GM19452 (cell line): ENCODE data around the gene ZNF385D.

Source experiments
- ATAC-seq: cut with Tn5 transposase; IDR thresholded peaks from one replicate; pipeline ENCODE4 v1.9.1; 2021; ENCODE audit not compliant: unreplicated experiment

ZNF385D gene

DNA sequence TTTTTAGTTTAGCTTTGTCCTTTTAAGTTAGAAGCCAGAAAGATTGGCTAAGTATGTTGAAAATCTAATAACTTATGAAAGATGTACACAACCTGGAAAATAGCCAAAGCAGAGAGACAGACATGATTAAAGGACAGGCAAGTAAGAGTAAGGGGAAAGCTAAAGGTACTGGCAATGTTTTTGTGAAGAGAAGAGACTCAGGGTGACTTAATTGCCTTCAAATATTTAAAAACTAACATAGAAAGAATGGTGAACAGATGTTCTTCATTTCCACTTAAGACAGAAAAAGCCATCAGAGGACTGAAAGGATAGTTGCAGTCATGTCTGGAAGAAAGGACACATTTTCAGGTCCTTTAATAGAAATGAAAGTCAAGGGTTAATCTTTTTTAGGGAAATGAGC, 68.8 kb downstream of the ZNF385D start:
- no peak for ATAC-seq

DNA sequence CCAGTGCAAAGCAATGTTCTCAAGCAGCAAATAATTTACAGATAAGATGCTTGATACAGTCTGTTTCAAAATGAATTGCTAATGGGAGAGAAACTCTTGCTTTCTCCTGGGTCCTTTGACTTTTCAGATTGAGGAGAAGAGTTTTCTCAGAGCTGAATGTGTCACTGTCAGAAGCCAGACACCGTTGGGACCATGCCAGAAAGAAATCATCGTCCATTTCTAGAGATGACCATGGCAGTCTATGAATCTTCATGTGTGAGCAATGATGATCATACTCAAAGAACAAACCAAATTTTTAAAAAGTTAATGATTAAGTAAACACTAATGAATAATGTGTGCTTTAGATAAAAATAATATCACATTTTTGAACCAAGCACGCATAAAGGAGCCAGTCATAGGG, 77.6 kb downstream of the ZNF385D start:
- no peak for ATAC-seq

DNA sequence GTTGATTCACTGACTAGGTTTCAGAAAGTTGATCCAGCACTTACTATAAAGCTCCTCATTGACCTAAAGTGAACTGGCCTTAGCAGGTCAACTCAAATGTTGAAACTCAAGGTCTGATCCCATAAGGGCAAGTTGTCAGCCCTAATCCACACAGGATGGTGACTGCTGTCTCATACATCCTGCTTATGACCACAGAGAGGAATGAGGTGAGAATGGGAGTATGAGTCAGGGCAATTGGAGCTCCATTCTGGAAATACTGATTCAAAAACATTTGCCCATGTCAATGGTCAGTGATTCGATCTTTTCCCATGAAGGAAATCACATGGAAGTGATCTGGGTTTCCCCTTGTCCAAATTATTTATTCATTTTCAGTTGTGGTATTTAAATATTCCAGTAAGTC, 78.7 kb downstream of the ZNF385D start:
- ATAC-seq: no peak

DNA sequence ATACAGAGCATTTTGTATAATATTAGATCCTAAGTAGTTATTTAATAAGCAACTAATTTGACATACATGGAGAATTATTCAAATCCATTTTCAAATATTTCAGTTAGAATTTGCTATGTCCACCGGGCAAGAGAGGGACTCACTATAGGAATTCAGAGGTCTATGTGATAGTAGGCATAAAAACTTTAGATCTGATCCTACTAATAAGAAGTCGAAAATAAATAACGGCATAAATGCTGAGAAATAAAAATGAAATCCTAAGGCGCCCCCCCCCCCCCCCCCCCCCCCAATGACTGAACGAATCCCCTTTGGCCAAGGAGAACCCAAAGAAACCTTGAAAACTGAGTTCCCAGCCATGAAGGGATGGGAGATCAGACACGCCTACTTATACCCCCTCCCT, 80.6 kb downstream of the ZNF385D start:
- no peak for ATAC-seq

DNA sequence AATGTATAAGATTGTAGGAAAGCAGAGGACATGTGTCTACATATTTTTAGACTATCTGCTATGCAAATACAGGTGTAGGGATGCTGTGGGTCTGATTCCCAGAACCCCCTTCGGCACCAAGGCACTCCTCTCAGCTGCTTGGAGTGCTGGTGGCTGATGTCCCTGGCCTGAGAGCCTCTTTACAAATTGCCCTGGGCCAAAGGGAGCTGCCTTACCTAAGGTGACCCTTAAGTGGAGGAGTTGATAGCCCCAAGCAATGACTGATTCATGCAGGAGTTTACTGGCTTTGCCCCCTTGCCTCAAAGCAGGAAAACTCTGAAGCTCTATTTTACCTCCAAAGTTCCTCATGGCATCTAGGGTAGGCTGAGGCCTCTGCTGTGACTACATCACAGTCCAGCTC, 83.0 kb downstream of the ZNF385D start:
- no peak for ATAC-seq

DNA sequence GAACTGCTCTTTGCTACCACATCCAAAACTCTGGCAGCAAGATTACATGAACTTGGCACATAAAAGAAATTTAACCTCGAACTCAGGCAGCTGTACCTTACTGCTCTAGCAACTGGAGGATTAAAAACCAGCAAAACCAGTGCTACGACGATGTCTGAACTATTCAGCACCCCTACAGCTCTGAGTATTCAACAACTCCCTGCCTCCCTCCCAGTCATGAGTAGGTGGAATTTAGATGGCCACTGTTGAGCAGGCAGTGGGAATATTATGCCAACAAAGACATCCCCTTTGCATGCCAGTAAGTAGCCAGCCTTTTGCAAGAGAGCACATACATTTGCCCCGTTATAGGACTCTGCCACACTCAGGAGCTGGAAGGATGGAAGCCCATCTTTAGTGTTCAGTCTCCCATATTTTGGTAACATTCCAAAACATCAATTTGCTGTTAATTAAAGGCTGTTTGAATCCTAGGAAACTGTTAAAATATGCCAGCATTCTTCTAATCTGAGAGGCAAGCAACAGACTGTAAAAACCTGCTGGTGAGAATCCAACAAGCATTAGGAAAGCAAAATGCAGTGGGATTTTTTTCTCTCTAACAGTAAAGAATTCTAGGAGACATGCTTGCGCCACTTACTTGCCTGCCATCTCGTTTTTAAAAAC, 85.4 kb downstream of the ZNF385D start:
- no peak for ATAC-seq

DNA sequence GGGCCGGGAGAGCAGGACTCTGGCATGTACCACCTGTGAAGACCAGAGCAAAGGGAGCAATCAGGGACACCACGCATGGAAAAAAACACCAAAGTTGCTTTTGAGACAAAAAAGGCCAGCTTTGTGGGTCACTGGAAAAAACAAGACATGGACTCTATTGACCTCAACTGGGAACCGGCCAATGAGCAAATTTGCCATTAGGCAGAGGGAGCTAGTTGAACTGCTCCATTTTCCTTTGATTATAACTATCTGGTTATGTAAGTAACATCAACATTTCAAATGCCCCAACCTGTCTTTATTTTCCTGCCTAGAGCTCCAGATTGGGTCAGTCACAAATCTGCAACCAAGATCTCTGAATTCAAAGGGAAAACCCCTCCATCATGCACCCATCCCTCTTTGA, 86.0 kb downstream of the ZNF385D start:
- no peak for ATAC-seq

DNA sequence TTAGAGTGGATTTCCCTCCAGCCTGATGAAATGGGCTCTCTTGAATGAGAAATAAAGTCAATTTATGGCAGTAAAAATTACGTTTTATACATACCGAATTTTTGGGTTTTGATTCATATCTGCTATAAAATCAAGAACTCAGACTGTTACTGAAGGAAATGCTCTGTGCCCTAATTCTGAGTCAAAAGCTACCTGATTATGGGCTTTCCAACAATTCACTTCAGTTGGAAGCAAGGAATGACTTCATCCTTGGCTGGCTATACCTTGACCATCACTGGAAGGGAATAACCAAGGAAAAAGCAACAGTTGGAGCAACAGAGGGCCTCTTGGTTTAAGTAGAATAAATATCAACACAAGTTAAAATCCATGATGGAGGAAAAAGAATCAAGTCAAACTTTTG, 88.6 kb downstream of the ZNF385D start:
- no peak for ATAC-seq

DNA sequence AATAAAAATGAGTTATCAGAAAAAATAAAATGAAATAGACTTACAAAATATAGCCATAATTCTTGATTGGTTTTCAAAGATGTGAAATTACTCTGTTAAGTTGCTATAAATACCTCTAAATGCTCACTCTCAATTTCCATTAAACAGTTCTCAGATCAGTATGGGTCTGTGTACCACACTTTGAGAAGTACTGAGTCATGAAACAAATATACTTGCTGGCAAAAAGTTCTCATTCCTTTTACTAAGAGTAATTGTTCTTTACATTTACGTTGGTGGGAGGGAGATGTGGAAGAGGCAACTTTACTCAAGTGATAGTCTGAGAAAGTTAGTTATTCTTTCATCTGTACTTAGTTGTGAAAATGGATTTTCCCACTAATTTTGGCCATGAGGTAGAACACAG, 96.3 kb downstream of the ZNF385D start:
- no peak for ATAC-seq

DNA sequence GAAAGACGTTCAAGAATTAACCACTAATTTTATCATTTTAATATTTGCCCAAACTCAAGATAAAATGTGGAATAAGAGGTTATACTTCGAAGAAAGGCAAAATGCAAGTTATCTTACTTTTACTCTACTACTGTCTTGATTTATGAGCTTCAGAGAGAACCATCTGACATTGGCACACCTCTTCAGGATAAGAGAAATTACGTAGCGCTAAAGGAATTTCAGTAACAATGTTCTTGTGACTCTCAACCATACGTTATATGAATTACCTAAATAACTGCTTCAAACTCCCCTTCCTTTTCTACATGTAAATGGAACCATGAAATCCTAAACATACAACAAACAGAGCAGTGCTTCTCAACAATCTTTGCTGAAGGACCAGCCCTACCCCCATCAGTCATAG, 96.8 kb downstream of the ZNF385D start:
- ATAC-seq: no peak

DNA sequence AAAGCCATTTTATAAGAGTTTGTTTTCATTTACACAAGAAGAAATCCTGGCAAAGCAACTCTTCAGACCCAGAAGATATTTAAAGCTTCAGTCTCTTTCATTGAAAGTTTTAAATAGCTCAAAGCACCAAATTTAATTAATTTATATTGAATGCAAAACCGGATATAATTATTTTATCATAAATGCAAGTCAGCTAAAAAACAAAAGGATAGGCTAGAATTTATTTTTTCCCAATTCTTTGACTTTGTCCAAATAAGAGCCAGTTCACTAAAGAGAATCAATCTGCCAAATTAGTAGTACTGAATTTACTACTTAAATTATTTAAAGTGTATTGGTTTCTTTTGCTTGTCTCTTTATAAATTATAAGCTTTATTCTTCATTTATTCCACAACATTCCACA, 101.5 kb downstream of the ZNF385D start:
- ATAC-seq: no peak

DNA sequence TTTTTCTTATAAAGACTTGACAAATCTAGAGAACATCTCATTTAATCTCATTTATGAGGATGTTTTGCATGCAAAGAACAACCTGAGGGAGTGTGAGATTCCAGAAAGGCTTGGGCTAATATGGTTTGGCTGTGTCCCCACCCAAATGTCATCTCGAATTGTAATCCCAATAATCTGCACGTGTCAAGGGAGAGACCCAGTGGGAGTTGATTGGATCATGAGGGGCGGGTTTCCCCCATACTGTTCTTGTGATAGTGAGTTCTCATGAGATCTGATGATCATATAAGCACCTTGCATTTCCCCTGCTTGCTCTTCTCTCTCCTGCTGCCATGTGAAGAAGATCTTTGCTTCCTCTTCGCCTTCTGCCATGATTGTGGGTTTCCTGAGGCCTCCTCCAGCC, 103.0 kb downstream of the ZNF385D start:
- no peak for ATAC-seq

DNA sequence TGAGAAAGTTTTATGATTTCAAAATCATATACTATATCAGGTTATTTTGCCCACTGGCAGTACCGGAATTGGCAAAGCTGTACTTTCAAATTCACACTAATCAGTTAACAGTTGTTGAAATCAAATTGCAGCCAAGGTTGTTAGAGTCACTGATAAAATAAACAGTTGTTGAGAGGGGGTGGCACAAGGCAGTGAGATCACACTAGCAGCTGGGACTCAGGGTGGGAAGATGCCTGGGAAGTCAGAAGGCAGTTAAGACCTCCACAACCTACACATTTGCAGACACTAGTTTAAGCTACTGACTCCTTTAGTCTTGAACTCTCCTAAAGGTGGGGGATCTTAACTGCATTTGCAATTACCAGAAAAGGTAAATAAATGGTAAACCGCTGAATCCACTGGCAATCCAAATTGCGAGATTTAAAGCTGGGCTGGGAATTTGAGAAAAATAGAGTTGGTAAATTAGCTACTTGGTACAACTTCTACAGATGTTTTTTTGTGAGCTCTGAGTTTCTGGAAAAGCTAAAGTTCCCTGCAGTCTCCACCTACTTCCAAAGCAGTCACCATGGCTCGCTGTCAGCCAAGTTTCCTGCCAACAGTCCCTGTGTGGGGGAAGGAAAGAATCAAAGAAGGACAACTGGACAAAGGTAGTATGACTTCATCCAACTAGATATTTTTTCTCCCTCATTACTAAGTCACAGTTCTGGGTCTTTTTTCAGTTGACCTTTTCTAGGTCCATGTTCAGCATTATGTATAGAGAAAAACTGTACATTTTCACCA, 105.7 kb downstream of the ZNF385D start:
- ATAC-seq: no peak

DNA sequence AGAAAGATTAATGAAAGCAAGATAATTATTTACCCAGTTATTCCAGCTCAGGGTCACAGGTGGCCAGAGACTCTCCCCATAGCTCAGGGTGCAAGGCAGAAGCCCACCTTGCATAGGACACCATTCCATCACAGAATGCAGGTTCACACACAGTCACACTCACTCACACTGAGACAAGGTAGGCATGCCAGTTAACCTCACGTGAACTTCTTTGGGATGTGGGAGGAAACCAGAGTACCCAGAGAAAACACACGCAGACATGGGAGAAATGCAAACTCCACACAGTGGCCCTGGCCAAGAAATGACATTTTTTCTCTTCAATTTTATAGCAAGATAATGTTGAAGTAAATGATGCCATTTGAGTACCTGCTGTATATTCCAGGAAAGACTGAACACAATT, 106.7 kb downstream of the ZNF385D start:
- no peak for ATAC-seq

DNA sequence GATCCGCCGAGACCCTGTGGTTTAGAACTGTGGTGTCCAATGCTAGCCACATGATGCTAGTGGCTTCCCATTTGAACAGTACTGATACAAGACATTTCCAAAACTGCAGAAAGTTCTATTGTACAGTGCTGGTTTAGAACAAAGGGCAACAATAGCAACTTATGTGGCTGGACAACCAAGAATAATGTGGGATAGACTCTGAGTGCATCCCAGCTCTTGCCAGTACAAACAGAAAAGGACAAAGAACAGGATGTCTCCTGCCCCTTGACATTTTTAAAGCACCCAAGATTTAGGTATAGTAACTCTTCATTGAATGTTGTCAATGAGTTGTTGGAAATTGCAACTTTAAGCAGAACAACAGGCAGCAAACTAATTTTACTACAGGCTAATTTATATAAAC, 107.3 kb downstream of the ZNF385D start:
- no peak for ATAC-seq

DNA sequence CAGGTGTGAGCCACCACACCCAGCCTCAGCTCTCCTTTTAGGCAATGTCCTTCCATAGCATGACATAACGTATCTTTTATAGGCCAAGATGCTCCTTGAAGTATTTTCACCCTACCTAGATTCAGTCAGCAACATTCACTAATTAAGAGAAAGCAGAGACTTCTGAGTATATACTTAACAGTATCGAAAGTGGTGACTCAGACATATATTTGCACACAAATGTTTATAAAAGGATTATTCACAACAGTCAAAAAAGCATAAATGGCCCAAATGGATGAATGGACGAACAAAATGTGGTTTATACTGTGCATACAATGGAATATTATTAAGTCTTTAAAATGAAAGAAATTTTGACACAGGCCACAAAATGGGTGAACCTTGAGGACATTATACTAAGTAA, 108.6 kb downstream of the ZNF385D start:
- no peak for ATAC-seq

DNA sequence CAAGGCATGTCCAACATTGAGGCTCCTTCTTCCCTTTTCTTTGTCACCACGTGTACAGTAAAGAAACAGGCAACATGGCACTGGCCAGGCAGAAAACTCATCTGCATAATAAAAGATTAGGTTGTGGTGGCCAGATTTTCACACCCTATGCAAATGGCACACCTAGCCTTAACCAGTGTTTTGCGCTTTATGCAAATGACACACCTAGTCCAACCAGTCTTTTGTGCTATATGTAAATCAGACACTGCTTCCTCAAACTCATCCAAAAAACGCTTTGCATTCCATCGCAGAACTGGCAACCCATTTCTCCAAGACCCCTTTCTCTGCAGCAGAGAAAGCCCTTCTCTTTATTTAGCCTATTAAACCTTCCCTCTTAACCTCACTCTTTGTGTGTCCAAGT, 109.1 kb downstream of the ZNF385D start:
- ATAC-seq: no peak

DNA sequence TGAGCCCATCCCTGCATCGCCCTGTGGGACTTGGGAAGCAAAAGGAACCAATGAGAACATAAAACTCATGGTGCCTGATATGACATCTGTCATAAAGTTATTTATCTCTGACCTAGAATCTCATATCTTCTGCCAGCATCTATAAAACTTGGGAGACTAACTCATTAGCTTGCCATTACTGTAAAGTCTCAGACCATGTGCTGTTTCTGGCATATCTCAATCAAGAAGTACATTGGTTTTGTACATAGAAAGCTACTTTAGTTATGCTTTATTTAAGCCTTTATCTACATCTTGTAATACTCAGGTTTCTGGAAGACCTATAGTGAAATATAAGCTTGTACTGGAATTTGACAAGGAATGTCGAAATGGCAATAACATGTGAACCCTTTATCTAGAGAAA, 112.5 kb downstream of the ZNF385D start:
- no peak for ATAC-seq

DNA sequence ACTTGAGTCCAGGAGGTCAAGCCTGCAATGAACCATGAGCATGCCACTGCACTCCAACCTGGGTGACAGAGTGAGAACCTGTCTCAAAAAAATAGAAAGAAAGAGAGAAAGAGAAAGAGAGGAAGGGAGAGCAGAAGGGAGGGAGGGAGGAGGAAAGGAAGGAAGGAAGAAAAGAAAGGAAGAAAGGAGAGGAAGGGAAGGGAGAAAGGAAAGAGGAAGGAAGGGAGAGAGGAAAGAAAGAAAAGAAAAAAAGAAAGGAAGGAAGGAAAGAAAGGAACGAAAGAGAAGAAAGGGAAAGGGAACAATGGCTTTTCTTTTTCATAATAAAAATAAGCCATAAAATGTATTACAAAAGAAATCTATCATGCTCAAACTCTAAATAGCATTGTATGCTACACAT, 116.9 kb downstream of the ZNF385D start:
- no peak for ATAC-seq

DNA sequence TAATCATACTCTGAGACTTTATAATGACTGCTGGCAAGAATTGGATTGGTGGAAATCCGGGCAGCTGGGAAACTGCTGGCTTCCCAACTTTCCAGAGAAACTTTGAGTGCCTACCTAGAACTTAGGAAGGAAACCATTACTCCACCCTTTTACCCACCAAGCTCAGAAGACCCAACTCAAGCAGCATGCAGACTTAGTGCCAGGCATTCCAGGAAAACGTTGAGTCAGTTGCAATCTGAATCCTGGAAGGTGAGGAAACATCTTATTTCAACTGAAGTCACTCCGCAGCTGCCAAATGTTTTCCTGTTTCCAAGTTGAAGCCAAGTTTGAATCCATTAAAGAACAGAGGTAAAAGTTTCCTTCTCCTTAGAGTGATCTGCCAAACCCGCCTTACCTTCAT, 126.5 kb downstream of the ZNF385D start:
- no peak for ATAC-seq

DNA sequence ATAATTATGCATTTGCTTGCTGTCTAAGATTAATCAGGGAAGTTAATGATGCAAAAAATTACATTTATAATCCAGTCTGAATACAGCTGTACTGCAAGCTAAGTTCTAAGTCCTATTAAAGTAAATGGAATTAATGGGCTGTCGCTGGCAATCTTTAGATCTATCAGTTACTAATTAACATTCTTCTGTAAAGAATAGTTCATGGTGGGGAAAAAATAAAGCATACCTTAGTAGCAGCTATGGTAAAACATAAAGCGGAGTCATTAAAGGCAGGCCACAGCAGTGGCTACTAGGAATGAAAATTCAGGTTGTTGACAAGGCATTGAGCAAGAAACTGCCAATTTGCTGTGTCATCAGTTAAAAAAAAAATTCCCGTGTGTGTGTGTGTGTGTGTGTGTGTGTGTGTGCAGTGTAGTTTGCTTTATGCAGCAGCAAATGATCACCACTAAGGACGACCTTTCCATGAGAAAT, 129.8 kb downstream of the ZNF385D start:
- no peak for ATAC-seq

DNA sequence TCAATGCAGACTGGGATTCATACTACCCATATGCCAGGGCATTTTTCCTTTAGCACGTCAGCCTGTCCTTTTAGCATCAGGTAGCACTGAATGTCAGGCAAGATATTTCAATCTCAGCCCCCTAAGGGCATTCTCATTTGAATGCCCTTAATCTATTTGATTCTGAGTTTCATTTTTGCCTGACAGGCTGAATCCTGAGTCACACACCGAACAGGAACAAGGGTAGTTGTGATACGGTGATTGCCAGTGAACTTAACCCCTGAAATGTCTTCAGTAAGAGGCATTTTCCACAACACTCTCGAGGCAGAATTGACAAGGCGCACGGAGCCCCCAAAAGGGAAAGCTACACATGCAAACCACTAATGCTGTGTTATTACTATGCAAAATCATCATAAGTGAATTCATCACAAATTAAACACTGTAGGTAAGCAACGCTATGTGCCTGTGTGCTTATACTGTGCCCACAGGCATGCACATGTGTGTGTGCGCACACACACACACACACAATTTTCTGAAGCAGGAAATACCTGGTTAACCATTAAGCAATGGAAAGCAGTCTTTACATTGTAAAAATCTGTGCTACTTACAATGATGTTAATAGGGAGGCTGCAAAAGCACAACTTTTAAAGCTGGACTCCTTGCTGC, 130.4 kb downstream of the ZNF385D start:
- no peak for ATAC-seq
